Measurements from ENCODE around the gene CDV3. TPM values are rescaled to one million over a fixed set of nuclear protein-coding genes. Genes with fewer than 3 reads are reported as not detected.
"Not testable (repeated sequence)": the region's sequence is repeated elsewhere in the genome, so short reads cannot be mapped to it uniquely, and the experiment has no call there.

CDV3 gene
- total RNA-seq, 8 experiments from 2014 or later = 77.4 to 233 (median 121) TPM

DNA sequence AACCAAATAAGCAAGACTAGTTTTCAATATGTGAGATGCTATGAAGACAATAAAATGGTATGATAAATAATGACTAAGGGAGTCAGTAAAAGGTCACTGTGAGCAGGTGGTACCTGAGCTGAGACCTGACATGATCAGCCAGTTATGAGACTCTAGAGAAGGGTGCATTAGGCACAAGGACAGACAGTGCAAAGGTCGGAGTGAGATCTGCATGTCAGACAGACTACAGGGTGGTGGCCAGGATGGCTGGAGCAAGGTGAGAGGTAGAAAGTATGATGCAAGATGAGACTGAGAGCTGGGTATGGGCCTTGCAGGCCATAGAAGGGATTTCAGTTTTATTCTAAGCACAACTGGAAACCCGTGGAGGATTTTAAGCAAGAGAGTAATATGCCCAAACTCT lies 28.5 kb upstream of the CDV3 start:
- ATAC-seq (replicated peaks in 6 of 8); in situ Hi-C loops (cut with MboI; ENCODE audit: low pct_unique_long_range_greater_than_20kb in 2 of 9, low sequenced_read_pairs in 9 of 9, unreplicated experiment in 9 of 9); H3K27ac ChIP-seq; H3K4me1 ChIP-seq (replicated peaks in 1 of 2); H3K4me3 ChIP-seq: not testable (repeated sequence)
- 60 to 100% (median 89%) methylated on average over 1 to 2 of the region's 2 CpGs; no CpG with 5 or more reads in 1 of the 10 experiments for WGBS, 10 experiments

DNA sequence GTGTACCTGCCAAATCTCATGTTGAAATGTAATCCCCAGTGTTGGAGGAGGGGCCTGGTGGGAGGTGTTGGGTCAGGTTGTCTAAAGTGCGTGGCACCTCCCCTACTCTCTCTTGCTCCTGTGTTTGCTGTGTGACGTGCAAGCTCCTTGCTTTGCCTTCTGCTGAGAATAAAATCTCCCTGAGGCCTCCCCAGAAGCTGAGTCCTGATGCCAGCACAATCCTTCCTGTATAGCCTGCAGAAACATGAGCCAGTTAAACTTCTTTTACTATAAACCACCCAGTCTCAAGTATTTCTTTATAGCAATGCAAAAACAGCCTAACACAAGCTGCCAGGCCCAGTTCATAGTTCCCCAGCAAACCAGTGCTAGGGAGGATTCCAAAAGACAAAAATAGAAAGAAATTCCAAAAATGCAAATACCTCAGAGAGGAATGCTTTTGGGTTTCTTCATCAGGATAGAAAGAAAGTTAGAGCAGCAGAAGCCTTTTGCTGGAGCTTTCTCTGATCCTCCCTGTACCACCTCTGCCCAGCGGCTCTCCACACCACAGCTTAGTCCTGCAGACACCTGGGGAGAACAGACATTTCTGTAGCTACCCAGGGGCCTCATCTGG lies 25.9 kb upstream of the CDV3 start:
- Histone ChIP-seq H3K4me1 (replicated peaks in 1 of 2) (no peaks in the 10 kb centered on the region), H3K4me3 (no peak overlapping the region), H3K27ac (no peak overlapping the region)
- in situ Hi-C loops (cut with MboI; ENCODE audit: low pct_unique_long_range_greater_than_20kb in 2 of 9, low sequenced_read_pairs in 9 of 9, unreplicated experiment in 9 of 9) = no loop called here
- WGBS, 10 experiments = 71 to 100% (median 83%) methylated on average over 1 to 3 of the region's 3 CpGs; no CpG with 5 or more reads in 3 of the 10 experiments
- peak in 3 of 8 experiments; percentile 82 to 91 (median 91) for ATAC-seq (replicated peaks in 6 of 8)

- in situ Hi-C loops (cut with MboI; ENCODE audit: low pct_unique_long_range_greater_than_20kb in 2 of 9, low sequenced_read_pairs in 9 of 9, unreplicated experiment in 9 of 9) = no loop called here
- WGBS, 10 experiments = 13 to 88% (median 45%) methylated on average over 1 to 2 of the region's 2 CpGs; no CpG with 5 or more reads in 1 of the 10 experiments
- Histone ChIP-seq H3K4me3 (no peak overlapping the region), H3K27ac (no peak overlapping the region), H3K4me1 (replicated peaks in 1 of 2) (no peaks in the 10 kb centered on the region)
- ATAC-seq (replicated peaks in 6 of 8) = no peak
Observed at GRCh38 chr3:133548090-133548489, 25.4 kb upstream of the CDV3 start.

DNA sequence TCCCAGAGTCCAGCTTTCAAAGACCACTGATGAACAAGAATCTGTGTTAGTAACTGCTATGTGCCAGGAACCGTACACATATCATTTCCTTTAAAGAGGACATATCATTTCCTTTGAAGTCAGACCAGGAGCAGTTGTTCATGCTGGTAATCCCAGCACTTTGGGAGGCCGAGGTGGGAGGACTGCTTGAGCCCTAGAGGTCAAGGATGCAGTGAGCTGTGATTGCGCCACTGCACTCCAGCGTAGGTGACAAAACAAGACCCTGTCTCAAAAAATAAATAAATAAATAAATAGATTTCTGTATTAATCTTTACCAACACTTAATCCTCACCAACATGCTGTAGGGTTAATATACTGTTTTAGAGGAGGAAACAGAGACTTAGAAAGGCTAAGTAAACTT lies 23.9 kb upstream of the CDV3 start:
- 90 to 100% (median 98%) methylated on average over 1 to 4 of the region's 4 CpGs; no CpG with 5 or more reads in 2 of the 10 experiments for WGBS, 10 experiments

DNA sequence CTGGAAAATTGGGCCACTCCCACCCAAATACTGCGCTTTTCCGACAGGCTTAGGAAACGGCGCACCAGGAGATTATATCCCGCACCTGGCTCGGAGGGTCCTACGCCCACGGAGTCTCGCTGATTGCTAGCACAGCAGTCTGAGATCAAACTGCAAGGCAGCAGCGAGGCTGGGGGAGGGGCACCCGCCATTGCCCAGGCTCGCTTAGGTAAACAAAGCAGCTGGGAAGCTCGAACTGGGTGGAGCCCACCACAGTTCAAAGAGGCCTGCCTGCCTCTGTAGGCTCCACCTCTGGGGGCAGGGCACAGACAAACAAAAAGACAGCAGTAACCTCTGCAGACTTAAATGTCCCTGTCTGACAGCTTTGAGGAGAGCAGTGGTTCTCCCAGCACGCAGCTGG lies 21.9 kb upstream of the CDV3 start:
- WGBS, 10 experiments = no CpG with 5 or more reads among the region's 14 CpGs
- ATAC-seq (replicated peaks in 6 of 8); H3K4me3 ChIP-seq; H3K27ac ChIP-seq; H3K4me1 ChIP-seq (replicated peaks in 1 of 2); in situ Hi-C loops (cut with MboI; ENCODE audit: low pct_unique_long_range_greater_than_20kb in 2 of 9, low sequenced_read_pairs in 9 of 9, unreplicated experiment in 9 of 9): not testable (repeated sequence)

More for the DNA sequence above, 23.9 kb upstream of the CDV3 start:
- ATAC-seq (replicated peaks in 6 of 8) = no peak
- in situ Hi-C loops (cut with MboI; ENCODE audit: low pct_unique_long_range_greater_than_20kb in 2 of 9, low sequenced_read_pairs in 9 of 9, unreplicated experiment in 9 of 9) = no loop called here
- no peaks in the 10 kb centered on the region for H3K4me1 ChIP-seq (replicated peaks in 1 of 2)
- no peak overlapping the region for H3K27ac ChIP-seq
- no peak overlapping the region for H3K4me3 ChIP-seq

- no peak overlapping the region for H3K4me3 ChIP-seq
- WGBS, 10 experiments = 60 to 100% (median 75%) methylated on average over 1 to 2 of the region's 2 CpGs; no CpG with 5 or more reads in 5 of the 10 experiments
- in situ Hi-C loops (cut with MboI; ENCODE audit: low pct_unique_long_range_greater_than_20kb in 2 of 9, low sequenced_read_pairs in 9 of 9, unreplicated experiment in 9 of 9) = no loop called here
- no peak for ATAC-seq (replicated peaks in 6 of 8)
- no peak overlapping the region for H3K27ac ChIP-seq
- H3K4me1 ChIP-seq (replicated peaks in 1 of 2) = no peaks in the 10 kb centered on the region
Observed at GRCh38 chr3:133561679-133562078, 11.8 kb upstream of the CDV3 start.

GRCh38 chr3:133562376-133562775 lies 11.1 kb upstream of the CDV3 start:
- ATAC-seq (replicated peaks in 6 of 8) = no peak
- Histone ChIP-seq H3K27ac (no peak overlapping the region), H3K4me1 (replicated peaks in 1 of 2) (no peaks in the 10 kb centered on the region), H3K4me3 (no peak overlapping the region)
- 75 to 100% (median 83%) methylated on average over 1 of the region's 1 CpG; no CpG with 5 or more reads in 6 of the 10 experiments for WGBS, 10 experiments
- in situ Hi-C loops (cut with MboI; ENCODE audit: low pct_unique_long_range_greater_than_20kb in 2 of 9, low sequenced_read_pairs in 9 of 9, unreplicated experiment in 9 of 9) = no loop called here

DNA sequence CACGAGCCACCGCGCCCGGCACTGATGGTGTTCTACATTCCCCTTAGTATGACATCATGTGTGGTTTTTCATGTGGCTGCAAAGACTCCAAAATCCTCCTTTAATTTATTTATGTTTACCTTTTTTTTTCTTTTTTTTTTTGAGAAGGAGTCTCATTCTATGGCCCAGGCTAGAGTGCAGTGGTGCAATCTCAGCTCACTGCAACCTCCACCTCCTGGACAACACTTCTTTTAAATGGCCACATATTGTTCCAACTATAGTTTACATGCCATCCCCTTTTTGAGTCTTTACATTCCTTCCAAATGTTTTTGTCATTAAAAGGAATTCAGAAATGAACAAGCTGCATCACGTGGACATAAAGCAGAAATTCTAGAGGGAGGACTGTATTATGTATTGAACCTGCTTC lies 10.3 kb upstream of the CDV3 start:
- 0 to 89% (median 17%) methylated on average over 1 to 5 of the region's 5 CpGs; no CpG with 5 or more reads in 3 of the 10 experiments for WGBS, 10 experiments
- in situ Hi-C loops (cut with MboI; ENCODE audit: low pct_unique_long_range_greater_than_20kb in 2 of 9, low sequenced_read_pairs in 9 of 9, unreplicated experiment in 9 of 9) = no loop called here
- no peak for ATAC-seq (replicated peaks in 6 of 8)
- H3K4me3 ChIP-seq = no peak overlapping the region
- H3K4me1 ChIP-seq (replicated peaks in 1 of 2) = peaks cover 0 to 2% of the 10 kb centered on the region in 2 donors
- H3K27ac ChIP-seq = no peak overlapping the region

DNA sequence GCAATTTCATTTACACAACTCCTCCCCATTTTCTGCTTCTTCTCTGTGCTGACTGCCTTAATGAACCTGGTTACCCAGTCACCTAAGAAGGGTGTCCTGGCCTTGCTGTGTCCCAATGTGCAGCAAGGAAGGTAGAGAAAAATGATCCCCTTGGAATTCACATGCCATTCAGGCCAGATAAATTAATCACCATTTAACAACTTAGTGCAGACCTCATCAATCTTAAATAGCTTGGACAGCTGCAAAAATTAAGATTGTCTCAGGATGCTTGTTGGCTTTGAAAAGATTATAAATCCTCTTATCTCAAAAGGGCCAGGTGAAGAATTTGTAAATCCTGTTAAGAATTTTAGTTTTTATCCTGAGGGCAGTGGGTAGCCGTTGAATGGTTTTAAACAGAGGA lies 9.7 kb upstream of the CDV3 start:
- Histone ChIP-seq H3K4me1 (replicated peaks in 1 of 2) (peaks cover 0 to 4% of the 10 kb centered on the region in 2 donors), H3K27ac (no peak overlapping the region), H3K4me3 (no peak overlapping the region)
- WGBS, 10 experiments = 70 to 100% (median 100%) methylated on average over 1 of the region's 1 CpG; no CpG with 5 or more reads in 5 of the 10 experiments
- ATAC-seq (replicated peaks in 6 of 8) = no peak
- in situ Hi-C loops (cut with MboI; ENCODE audit: low pct_unique_long_range_greater_than_20kb in 2 of 9, low sequenced_read_pairs in 9 of 9, unreplicated experiment in 9 of 9) = no loop called here

DNA sequence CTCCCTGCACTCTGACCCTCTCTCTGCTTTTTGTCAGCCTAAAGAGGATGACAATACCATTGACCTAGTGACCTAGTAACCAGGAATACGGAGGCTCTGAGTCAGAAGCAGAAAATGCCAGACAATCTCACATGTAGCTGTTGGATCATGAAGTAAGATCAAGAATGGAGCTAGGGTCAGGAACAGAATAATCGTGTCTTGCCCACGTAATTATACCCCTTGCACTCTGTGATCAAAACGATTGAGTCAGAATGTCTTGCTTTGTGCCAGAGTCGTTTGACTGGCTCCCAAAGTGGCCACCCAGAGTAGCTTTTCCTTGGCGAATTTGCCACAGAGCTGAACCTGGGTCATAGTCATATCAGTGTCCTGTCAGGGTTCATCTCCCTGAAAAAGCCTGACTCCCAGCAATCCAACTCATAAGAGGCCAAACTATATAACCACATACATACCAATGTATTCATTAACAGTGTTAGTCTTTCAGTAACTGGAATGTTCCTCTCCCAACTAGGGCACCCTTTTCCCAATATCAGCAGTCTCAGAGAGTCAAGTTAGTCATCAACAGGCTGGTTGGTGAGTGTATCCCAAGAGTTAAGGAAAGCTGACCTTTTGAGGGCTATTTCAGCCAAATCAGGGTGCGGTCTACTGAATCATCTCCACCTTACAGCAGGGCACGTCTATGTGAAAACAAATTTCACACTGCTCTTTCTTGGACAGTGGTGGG lies 5.0 kb upstream of the CDV3 start:
- in situ Hi-C loops (cut with MboI; ENCODE audit: low pct_unique_long_range_greater_than_20kb in 2 of 9, low sequenced_read_pairs in 9 of 9, unreplicated experiment in 9 of 9) = no loop called here
- WGBS, 10 experiments = 5 to 68% (median 51%) methylated on average over 2 to 7 of the region's 8 CpGs; no CpG with 5 or more reads in 1 of the 10 experiments
- Histone ChIP-seq H3K4me3 (no peak overlapping the region), H3K27ac (no peak overlapping the region), H3K4me1 (replicated peaks in 1 of 2) (peaks cover 0 to 8% of the 10 kb centered on the region in 2 donors)
- no peak for ATAC-seq (replicated peaks in 6 of 8)

- Histone ChIP-seq H3K4me1 (replicated peaks in 1 of 2) (peaks cover 4 to 8% of the 10 kb centered on the region in 2 donors), H3K27ac (no peak overlapping the region), H3K4me3 (no peak overlapping the region)
- WGBS, 10 experiments = 60 to 100% (median 86%) methylated on average over 1 to 5 of the region's 5 CpGs; no CpG with 5 or more reads in 2 of the 10 experiments
- in situ Hi-C loops (cut with MboI; ENCODE audit: low pct_unique_long_range_greater_than_20kb in 2 of 9, low sequenced_read_pairs in 9 of 9, unreplicated experiment in 9 of 9) = loop anchor here in 2 of 9 experiments (10.0 kb wide), 2 partner anchors 86 to 846 kb away; partner anchors contain the start of gene NPHP3 (in 1 of the 2)
- no peak for ATAC-seq (replicated peaks in 6 of 8)
Observed at GRCh38 chr3:133570139-133570936, 3.1 kb upstream of the CDV3 start.

DNA sequence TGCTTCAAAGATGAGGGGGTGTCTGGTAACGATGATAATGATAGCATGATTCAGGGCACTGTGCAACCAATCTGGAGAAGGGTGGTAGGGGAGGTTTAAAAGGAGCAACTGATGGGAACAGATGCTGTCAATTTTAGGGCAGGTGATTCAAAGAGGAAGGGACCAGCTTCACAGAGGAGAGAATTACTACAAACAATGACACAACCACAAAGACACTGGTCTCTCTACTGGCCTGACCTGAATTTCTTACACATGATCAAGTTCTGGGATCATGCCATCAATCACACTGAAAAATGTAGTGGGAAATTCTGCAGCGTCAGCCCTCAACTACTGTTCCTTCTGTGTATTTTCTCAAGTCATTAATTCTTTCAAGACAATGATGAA lies 2.6 kb upstream of the CDV3 start:
- in situ Hi-C loops (cut with MboI; ENCODE audit: low pct_unique_long_range_greater_than_20kb in 2 of 9, low sequenced_read_pairs in 9 of 9, unreplicated experiment in 9 of 9) = loop anchor here in 2 of 9 experiments (10.0 kb wide), 2 partner anchors 86 to 846 kb away; partner anchors contain the start of gene NPHP3 (in 1 of the 2)
- no peak for ATAC-seq (replicated peaks in 6 of 8)
- WGBS, 10 experiments = 25 to 83% (median 72%) methylated on average over 1 to 2 of the region's 2 CpGs; no CpG with 5 or more reads in 2 of the 10 experiments
- H3K27ac ChIP-seq = no peak overlapping the region
- no peak overlapping the region for H3K4me3 ChIP-seq
- peaks cover 8 to 10% of the 10 kb centered on the region in 2 donors for H3K4me1 ChIP-seq (replicated peaks in 1 of 2)
